ENCODE data around the gene NDUFAF7. TPM values are rescaled to one million over a fixed set of nuclear protein-coding genes. Genes with fewer than 3 reads are reported as not detected.
A peak's percentile ranks its signal among the peaks of the same experiment; 100 is the strongest.

The NDUFAF7 gene
- total and polyA plus RNA-seq, 2 donors from 2014 or later: 13.1 to 15.1 TPM

DNA sequence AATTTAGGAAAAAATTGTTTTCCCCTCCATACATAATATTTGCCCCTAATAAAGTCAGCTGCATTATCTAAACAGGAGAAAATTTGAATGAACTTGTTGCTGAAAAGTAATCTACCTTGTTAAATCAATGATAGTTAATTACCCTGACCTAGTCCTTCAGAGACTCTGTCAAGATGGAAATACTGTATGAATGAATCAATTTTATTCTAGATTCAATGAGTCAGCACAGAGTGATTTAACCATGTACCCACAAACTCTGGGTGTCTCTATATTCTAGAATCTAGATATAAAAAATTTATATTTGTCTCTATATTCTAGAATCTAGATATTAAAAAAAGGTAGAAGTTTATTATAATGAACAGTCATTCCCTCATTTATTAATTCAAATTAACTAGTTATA, 36.2 kb downstream of the NDUFAF7 start:
- Histone ChIP-seq H3K27ac (ENCODE audit: low read depth in 2 of 2, low read length in 2 of 2) (no peak overlapping the region), H3K4me3 (ENCODE audit: low read length in 3 of 3) (no peak overlapping the region), H3K9me3 (ENCODE audit: control insufficient read depth in 2 of 3, insufficient read depth in 1 of 3, low read length in 3 of 3) (no peaks in the 10 kb centered on the region), H3K27me3 (ENCODE audit: control insufficient read depth, insufficient read depth, low read length) (no peaks in the 10 kb centered on the region), H3K9ac (ENCODE audit: low read length in 3 of 3) (no peak overlapping the region), H3K36me3 (ENCODE audit: control insufficient read depth in 2 of 3, insufficient read depth in 3 of 3, low read length in 3 of 3) (peaks cover 3 to 19% (median 13%) of the 10 kb centered on the region in 3 donors), H3K4me1 (ENCODE audit: control insufficient read depth in 2 of 3, insufficient read depth in 2 of 3, low read depth in 1 of 3, low read length in 3 of 3) (no peaks in the 10 kb centered on the region)
- intact Hi-C loops (cut with DNase I): no loop called here
- DNase-seq: no peak
- FAIRE-seq: peak; percentile 11
- TF ChIP-seq, protein P1, sequence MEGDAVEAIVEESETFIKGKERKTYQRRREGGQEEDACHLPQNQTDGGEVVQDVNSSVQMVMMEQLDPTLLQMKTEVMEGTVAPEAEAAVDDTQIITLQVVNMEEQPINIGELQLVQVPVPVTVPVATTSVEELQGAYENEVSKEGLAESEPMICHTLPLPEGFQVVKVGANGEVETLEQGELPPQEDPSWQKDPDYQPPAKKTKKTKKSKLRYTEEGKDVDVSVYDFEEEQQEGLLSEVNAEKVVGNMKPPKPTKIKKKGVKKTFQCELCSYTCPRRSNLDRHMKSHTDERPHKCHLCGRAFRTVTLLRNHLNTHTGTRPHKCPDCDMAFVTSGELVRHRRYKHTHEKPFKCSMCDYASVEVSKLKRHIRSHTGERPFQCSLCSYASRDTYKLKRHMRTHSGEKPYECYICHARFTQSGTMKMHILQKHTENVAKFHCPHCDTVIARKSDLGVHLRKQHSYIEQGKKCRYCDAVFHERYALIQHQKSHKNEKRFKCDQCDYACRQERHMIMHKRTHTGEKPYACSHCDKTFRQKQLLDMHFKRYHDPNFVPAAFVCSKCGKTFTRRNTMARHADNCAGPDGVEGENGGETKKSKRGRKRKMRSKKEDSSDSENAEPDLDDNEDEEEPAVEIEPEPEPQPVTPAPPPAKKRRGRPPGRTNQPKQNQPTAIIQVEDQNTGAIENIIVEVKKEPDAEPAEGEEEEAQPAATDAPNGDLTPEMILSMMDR (IDR thresholded peaks at IDR 0.05; ENCODE audit: borderline replicate concordance, extremely low read depth, insufficient read depth): no peak

GRCh38 chr2:37268111-37268510, 36.7 kb downstream of the NDUFAF7 start:
- FAIRE-seq (no peak), DNase-seq (no peak)
- Histone ChIP-seq H3K27ac (ENCODE audit: low read depth in 2 of 2, low read length in 2 of 2) (no peak overlapping the region), H3K4me3 (ENCODE audit: low read length in 3 of 3) (no peak overlapping the region), H3K9ac (ENCODE audit: low read length in 3 of 3) (no peak overlapping the region), H3K36me3 (ENCODE audit: control insufficient read depth in 2 of 3, insufficient read depth in 3 of 3, low read length in 3 of 3) (peaks cover 3 to 19% (median 13%) of the 10 kb centered on the region in 3 donors), H3K9me3 (ENCODE audit: control insufficient read depth in 2 of 3, insufficient read depth in 1 of 3, low read length in 3 of 3) (no peaks in the 10 kb centered on the region), H3K27me3 (ENCODE audit: control insufficient read depth, insufficient read depth, low read length) (no peaks in the 10 kb centered on the region), H3K4me1 (ENCODE audit: control insufficient read depth in 2 of 3, insufficient read depth in 2 of 3, low read depth in 1 of 3, low read length in 3 of 3) (no peaks in the 10 kb centered on the region)
- intact Hi-C loops (cut with DNase I): no loop called here
- TF ChIP-seq, protein P1 (IDR thresholded peaks at IDR 0.05; ENCODE audit: borderline replicate concordance, extremely low read depth, insufficient read depth): no peak

DNA sequence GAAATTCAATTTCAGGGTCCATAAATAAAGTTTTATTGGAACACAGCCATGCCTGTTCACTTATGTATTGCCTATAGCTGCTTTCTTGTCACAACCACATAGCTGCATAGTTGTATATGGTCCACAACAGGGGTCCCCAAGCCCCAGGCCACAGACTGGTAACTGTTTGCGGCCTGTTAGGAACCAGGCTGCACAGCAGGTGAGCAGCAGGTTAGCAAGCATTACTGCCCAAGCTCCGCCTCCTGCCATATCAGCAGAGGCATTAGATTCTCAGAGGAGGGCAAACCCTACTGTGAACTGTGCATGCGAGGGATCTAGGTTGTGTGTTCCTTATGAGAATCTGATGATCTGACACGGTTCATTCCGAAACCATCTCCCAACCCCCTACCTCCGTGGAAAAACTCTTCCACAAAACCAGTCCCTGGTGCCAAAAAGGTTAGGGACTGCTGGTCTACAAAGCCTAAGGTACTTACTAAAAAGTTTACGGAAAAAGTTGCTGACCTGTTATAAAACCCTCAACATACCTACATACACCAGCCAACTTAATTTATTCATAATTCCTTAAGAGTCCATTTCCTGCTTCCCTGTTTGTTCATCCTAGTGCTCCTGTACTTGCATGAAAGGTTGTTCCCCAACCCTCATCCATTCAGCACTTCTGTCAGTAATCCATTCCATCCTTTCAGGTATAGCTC, 40.1 kb downstream of the NDUFAF7 start:
- Histone ChIP-seq H3K36me3 (ENCODE audit: control insufficient read depth in 2 of 3, insufficient read depth in 3 of 3, low read length in 3 of 3) (peaks cover 5 to 20% (median 13%) of the 10 kb centered on the region in 3 donors), H3K27ac (ENCODE audit: low read depth in 2 of 2, low read length in 2 of 2) (no peak overlapping the region), H3K4me1 (ENCODE audit: control insufficient read depth in 2 of 3, insufficient read depth in 2 of 3, low read depth in 1 of 3, low read length in 3 of 3) (no peaks in the 10 kb centered on the region), H3K9ac (ENCODE audit: low read length in 3 of 3) (no peak overlapping the region), H3K4me3 (ENCODE audit: low read length in 3 of 3) (no peak overlapping the region), H3K9me3 (ENCODE audit: control insufficient read depth in 2 of 3, insufficient read depth in 1 of 3, low read length in 3 of 3) (no peaks in the 10 kb centered on the region), H3K27me3 (ENCODE audit: control insufficient read depth, insufficient read depth, low read length) (no peaks in the 10 kb centered on the region)
- intact Hi-C loops (cut with DNase I): no loop called here
- no peak for DNase-seq
- no peak for FAIRE-seq
- TF ChIP-seq, protein P1 (IDR thresholded peaks at IDR 0.05; ENCODE audit: borderline replicate concordance, extremely low read depth, insufficient read depth): no peak

Data from kidney (tissue), 14 donors.